Fibroblast of skin of scalp (primary cell): ENCODE measurements around the gene KRTAP3-3. TPM values are rescaled to one million over a fixed set of nuclear protein-coding genes. Genes with fewer than 3 reads are reported as not detected.
"Not testable (repeated sequence)": the region's sequence is repeated elsewhere in the genome, so short reads cannot be mapped to it uniquely, and the experiment has no call there.

Experiments
- DNase-seq: peaks from one replicate; pipeline ENCODE4 v3.0.0-alpha.2; 2013
- polyA plus RNA-seq, 2 experiments: library from polyadenylated mRNA; unstranded; fragments of 120-200 nt; gene quantifications; one replicate each; pipeline ENCODE4 v1.2.1, GENCODE V29; 2013; ENCODE audit not compliant: insufficient read length in 2 of 2

Gene KRTAP3-3
- polyA plus RNA-seq (2013, experiment 1 of 2; ENCODE audit: insufficient read length) = not detected
- polyA plus RNA-seq (2013, experiment 2 of 2; ENCODE audit: insufficient read length) = not detected

- DNase-seq = no peak
Observed at GRCh38 chr17:40993839-40994238, at the start of gene KRTAP3-3. Gene KRTAP3-3, minus strand, starts transcription at chr17:40994164. Its CDS starts 67 bp downstream, at chr17:40994097.

GRCh38 chr17:41042953-41043352, 49.0 kb upstream of the KRTAP3-3 start:
- DNase-seq = no peak

- peak; percentile 49 for DNase-seq
Observed at GRCh38 chr17:41040783-41041571, 47.0 kb upstream of the KRTAP3-3 start, which contains the start of gene KRTAP1-1. Gene KRTAP1-1, minus strand, starts transcription at chr17:41041450. Its CDS starts 53 bp downstream, at chr17:41041397.

- DNase-seq = no peak
Observed at GRCh38 chr17:41037853-41038350, 43.9 kb upstream of the KRTAP3-3 start.

GRCh38 chr17:41034346-41034935, 40.5 kb upstream of the KRTAP3-3 start, which contains the start of gene KRTAP1-3:
Gene KRTAP1-3, minus strand, starts transcription at chr17:41034874. Its CDS starts 53 bp downstream, at chr17:41034821.
- not testable (repeated sequence) for DNase-seq

GRCh38 chr17:41029633-41030245, 35.8 kb upstream of the KRTAP3-3 start, which contains the start of gene KRTAP1-4:
Gene KRTAP1-4, minus strand, starts transcription at chr17:41030195. Its CDS starts 117 bp downstream, at chr17:41030078.
- no peak for DNase-seq

- DNase-seq = peak; percentile 83
Observed at GRCh38 chr17:41026715-41027471, 32.9 kb upstream of the KRTAP3-3 start, which contains the start of gene KRTAP1-5. Gene KRTAP1-5, minus strand, starts transcription at chr17:41027208. Its CDS starts 53 bp downstream, at chr17:41027155.

- peak; percentile 86 for DNase-seq
Observed at GRCh38 chr17:41024697-41025096, 30.7 kb upstream of the KRTAP3-3 start.

GRCh38 chr17:41020336-41020735, 26.4 kb upstream of the KRTAP3-3 start:
- DNase-seq = no peak

GRCh38 chr17:41019415-41019814, 25.5 kb upstream of the KRTAP3-3 start:
- DNase-seq = no peak

- DNase-seq = no peak
Observed at GRCh38 chr17:41018541-41018940, 24.6 kb upstream of the KRTAP3-3 start.

GRCh38 chr17:41016578-41017215, 22.7 kb upstream of the KRTAP3-3 start:
- no peak for DNase-seq

GRCh38 chr17:41015454-41015853, 21.5 kb upstream of the KRTAP3-3 start:
- no peak for DNase-seq

- peak; percentile 69 for DNase-seq
Observed at GRCh38 chr17:41013606-41014005, 19.6 kb upstream of the KRTAP3-3 start.

- DNase-seq = no peak
Observed at GRCh38 chr17:41013181-41013580, 19.2 kb upstream of the KRTAP3-3 start.

- DNase-seq = no peak
Observed at GRCh38 chr17:41012326-41013120, 18.6 kb upstream of the KRTAP3-3 start.

- DNase-seq = no peak
Observed at GRCh38 chr17:41010441-41010840, 16.5 kb upstream of the KRTAP3-3 start.

- no peak for DNase-seq
Observed at GRCh38 chr17:41009936-41010335, 16.0 kb upstream of the KRTAP3-3 start.

GRCh38 chr17:41009301-41009760, 15.4 kb upstream of the KRTAP3-3 start:
- no peak for DNase-seq

GRCh38 chr17:41008811-41009210, 14.8 kb upstream of the KRTAP3-3 start, which contains the start of gene KRTAP3-1:
Gene KRTAP3-1, minus strand, starts transcription at chr17:41009128. Its CDS starts 54 bp downstream, at chr17:41009074.
- DNase-seq = no peak
